Smooth muscle cell (in vitro differentiated cells): ENCODE results near the gene BGN. TPM values are rescaled to one million over a fixed set of nuclear protein-coding genes. Genes with fewer than 3 reads are reported as not detected.

Source experiments
- DNase-seq: peaks from one replicate; lab custom pipeline; 2025; ENCODE audit not compliant: unreplicated experiment; lab: John Stamatoyannopoulos, UW
- H2AFZ ChIP-seq: fragments of 200-600 bp; sonication (generic); 2 replicates; pipeline ENCODE4 v1.6.0; 2016; ENCODE audit warnings: antibody characterized with exemption, low read depth, mild to moderate bottlenecking
- H3F3A ChIP-seq: fragments of 200-600 bp; sonication (generic); 2 replicates; pipeline ENCODE4 v1.6.0; 2017; ENCODE audit warnings: antibody characterized with exemption, low read depth
- H3K27ac ChIP-seq: fragments of 200-600 bp; sonication (generic); 2 replicates; pipeline ENCODE4 v1.5.1; 2016; ENCODE audit warnings: low read depth, mild to moderate bottlenecking
- H3K27me3 ChIP-seq: fragments of 200-600 bp; sonication (generic); 2 replicates; pipeline ENCODE4 v1.6.1; 2016; ENCODE audit warnings: low read depth, mild to moderate bottlenecking
- H3K36me3 ChIP-seq: fragments of 200-600 bp; sonication (generic); 2 replicates; pipeline ENCODE4 v1.5.1; 2016; ENCODE audit warnings: low read depth
- H3K4me1 ChIP-seq: fragments of 200-600 bp; sonication (generic); 2 replicates; pipeline ENCODE4 v1.5.1; 2016; ENCODE audit warnings: low read depth
- H3K4me2 ChIP-seq: fragments of 200-600 bp; sonication (generic); 2 replicates; pipeline ENCODE4 v1.6.0; 2016; ENCODE audit warnings: mild to moderate bottlenecking
- H3K4me3 ChIP-seq: fragments of 200-600 bp; sonication (generic); 2 replicates; pipeline ENCODE4 v1.5.1; 2016; ENCODE audit warnings: mild to moderate bottlenecking
- H3K79me2 ChIP-seq: fragments of 200-600 bp; sonication (generic); 2 replicates; pipeline ENCODE4 v1.6.0; 2016; ENCODE audit warnings: low read depth, mild to moderate bottlenecking
- H3K9ac ChIP-seq: fragments of 200-600 bp; sonication (generic); 2 replicates; pipeline ENCODE4 v1.6.0; 2016; ENCODE audit warnings: low read depth
- H3K9me3 ChIP-seq: fragments of 200-600 bp; sonication (generic); replicated peaks from 2 replicates; pipeline ENCODE4 v1.5.1; 2016; ENCODE audit warnings: low read depth
- H4K20me1 ChIP-seq: fragments of 200-600 bp; sonication (generic); 2 replicates; pipeline ENCODE4 v1.6.0; 2016; ENCODE audit warnings: low read depth
- CTCF ChIP-seq: fragments of 200-600 bp; sonication (generic); IDR thresholded peaks from 2 replicates; pipeline ENCODE4 v1.5.1; 2017; ENCODE audit warnings: borderline replicate concordance, mild to moderate bottlenecking, antibody characterized with exemption; ENCODE audit not compliant: insufficient read depth, poor library complexity, severe bottlenecking
- WGBS: methylation state at CpG from one replicate; pipeline ENCODE4 v1.1.7; 2016; ENCODE audit warnings: low lambda C conversion rate; 5-methylcytosine and 5-hydroxymethylcytosine counted together
- polyA plus RNA-seq: library from polyadenylated mRNA; unstranded; fragments of >200 nt; fragmentation: Nextera tagmentation; extraction: Ambion mirVana; gene quantifications from 2 replicates; pipeline ENCODE4 v1.2.1, GENCODE V29; 2016
- total RNA-seq: library from RNA; depleted of rRNA; stranded (reverse); fragments of >200 nt; gene quantifications from 2 replicates; pipeline ENCODE4 v1.2.3, GENCODE V29; 2014

The BGN gene
- total and polyA plus RNA-seq, 2 experiments from 2014 or later: 298 to 621 TPM

GRCh38 chrX:153515435-153515834 is 20.7 kb downstream of the BGN start:
- no peak for DNase-seq
- no peak overlapping the region for H2AFZ ChIP-seq
- 76% methylated on average over 8 of the region's 8 CpGs for WGBS

GRCh38 chrX:153516073-153516472 is 21.3 kb downstream of the BGN start:
- DNase-seq: no peak
- no peak overlapping the region for H2AFZ ChIP-seq

More at GRCh38 chrX:153515435-153515834, 20.7 kb downstream of the BGN start:
- no peak overlapping the region for H3K4me3 ChIP-seq
- no peak overlapping the region for H3K9ac ChIP-seq
- H3K79me2 ChIP-seq: no peaks in the 10 kb centered on the region
- no peaks in the 10 kb centered on the region for H3K9me3 ChIP-seq
- peaks cover 2% of the 10 kb centered on the region for H4K20me1 ChIP-seq
- no peaks in the 10 kb centered on the region for H3F3A ChIP-seq
- H3K4me2 ChIP-seq: no peak overlapping the region
- no peaks in the 10 kb centered on the region for H3K4me1 ChIP-seq
- H3K27me3 ChIP-seq: peaks cover 12% of the 10 kb centered on the region
- no peaks in the 10 kb centered on the region for H3K36me3 ChIP-seq
- no peak for TF ChIP-seq CTCF
- no peak overlapping the region for H3K27ac ChIP-seq

GRCh38 chrX:153517423-153517822 is 22.6 kb downstream of the BGN start, which contains the start of gene ATP2B3:
TSS of gene ATP2B3 (plus strand) at chrX:153517642. CDS start at chrX:153536248, 18,606 bp downstream.
- H2AFZ ChIP-seq: no peak within 1 kb of the TSS
- no peak within 1 kb of the TSS for H3K4me3 ChIP-seq
- DNase-seq: no peak
- no peaks in the 10 kb centered on the region for H4K20me1 ChIP-seq
- no peak for TF ChIP-seq CTCF
- H3K4me1 ChIP-seq: no peaks in the 10 kb centered on the region
- H3K9me3 ChIP-seq: no peaks in the 10 kb centered on the region
- no peaks in the 10 kb centered on the region for H3K36me3 ChIP-seq
- no peak within 1 kb of the TSS for H3K9ac ChIP-seq
- H3F3A ChIP-seq: no peaks in the 10 kb centered on the region
- no peak within 1 kb of the TSS for H3K4me2 ChIP-seq
- no peaks in the 10 kb centered on the region for H3K79me2 ChIP-seq
- WGBS: 41% methylated on average over 9 of the region's 50 CpGs
- H3K27me3 ChIP-seq: peaks cover 12% of the 10 kb centered on the region
- H3K27ac ChIP-seq: no peak within 1 kb of the TSS

More at GRCh38 chrX:153516073-153516472, 21.3 kb downstream of the BGN start:
- no peak for TF ChIP-seq CTCF
- Histone ChIP-seq H3K79me2 (no peaks in the 10 kb centered on the region), H3K9me3 (no peaks in the 10 kb centered on the region), H3K4me1 (no peaks in the 10 kb centered on the region), H4K20me1 (no peaks in the 10 kb centered on the region), H3K27ac (no peak overlapping the region), H3F3A (no peaks in the 10 kb centered on the region), H3K4me2 (no peak overlapping the region), H3K9ac (no peak overlapping the region), H3K27me3 (peaks cover 12% of the 10 kb centered on the region), H3K4me3 (no peak overlapping the region), H3K36me3 (no peaks in the 10 kb centered on the region)
- 91% methylated on average over 9 of the region's 9 CpGs for WGBS

GRCh38 chrX:153517946-153518834 is 23.4 kb downstream of the BGN start:
- 43% methylated on average over 37 of the region's 70 CpGs for WGBS
- Histone ChIP-seq H3K79me2 (no peaks in the 10 kb centered on the region), H3K36me3 (no peaks in the 10 kb centered on the region), H3K27ac (no peak overlapping the region), H3K4me1 (no peaks in the 10 kb centered on the region), H3K4me2 (no peak overlapping the region), H3F3A (no peaks in the 10 kb centered on the region), H4K20me1 (no peaks in the 10 kb centered on the region), H2AFZ (no peak overlapping the region), H3K9me3 (no peaks in the 10 kb centered on the region), H3K27me3 (peaks cover 12% of the 10 kb centered on the region), H3K9ac (no peak overlapping the region), H3K4me3 (no peak overlapping the region)
- no peak for TF ChIP-seq CTCF
- no peak for DNase-seq
